ENCODE results near the gene SACM1L. TPM values are rescaled to one million over a fixed set of nuclear protein-coding genes. Genes with fewer than 3 reads are reported as not detected.

Gene SACM1L
- total and polyA plus RNA-seq, 4 donors = 12.2 to 35.5 (median 20.5) TPM

DNA sequence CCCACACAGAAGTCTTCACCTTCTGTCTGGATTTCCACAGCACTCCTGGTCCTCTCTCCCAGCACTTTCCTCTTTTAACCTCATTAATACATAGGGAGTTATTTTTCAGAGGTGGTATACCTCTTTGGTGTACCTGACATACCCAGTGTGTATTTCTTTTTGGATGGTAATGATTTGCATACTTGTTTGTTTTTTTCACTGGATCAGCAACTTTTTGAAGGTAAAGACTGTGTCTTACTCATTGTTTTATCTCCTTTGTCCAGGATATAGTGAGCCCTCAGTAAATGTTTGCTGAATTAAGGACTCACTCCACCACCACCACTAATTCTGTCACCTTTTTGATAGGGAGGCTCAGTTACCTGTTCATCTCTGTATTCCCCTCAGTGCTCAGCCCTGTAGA is 52.1 kb downstream of the SACM1L start:
- Histone ChIP-seq H3K27ac (ENCODE audit: low read depth in 1 of 2, low read length in 2 of 2) (no peak overlapping the region), H3K9me3 (ENCODE audit: control insufficient read depth in 4 of 4, low read length in 3 of 4) (no peaks in the 10 kb centered on the region), H3K4me1 (ENCODE audit: control insufficient read depth in 4 of 4, insufficient read depth in 4 of 4, low read length in 3 of 4) (peaks cover 0 to 9% (median 0%) of the 10 kb centered on the region in 4 donors), H3K4me3 (ENCODE audit: low read depth in 1 of 3, low read length in 3 of 3) (no peak overlapping the region), H3K9ac (ENCODE audit: low read depth in 1 of 2, low read length in 2 of 2) (no peak overlapping the region), H3K27me3 (ENCODE audit: control insufficient read depth in 4 of 4, insufficient read depth in 4 of 4, low read length in 3 of 4) (no peaks in the 10 kb centered on the region), H3K36me3 (ENCODE audit: control insufficient read depth in 4 of 4, insufficient read depth in 3 of 4, low read depth in 1 of 4, low read length in 3 of 4) (peaks cover 16 to 59% (median 39%) of the 10 kb centered on the region in 4 donors)
- no peak for TF ChIP-seq FOXA1 (IDR thresholded peaks at IDR 0.05)
- no peak for TF ChIP-seq HNF4A (conservative IDR thresholded peaks at IDR 0.05)
- TF ChIP-seq FOXA2 (IDR thresholded peaks at IDR 0.05) = no peak
- no peak for TF ChIP-seq GABPA (IDR thresholded peaks at IDR 0.05 in 1 of 2, conservative IDR thresholded peaks at IDR 0.05 in 1 of 2)
- TF ChIP-seq RXRA (IDR thresholded peaks at IDR 0.05) = no peak
- no peak for TF ChIP-seq JUND (IDR thresholded peaks at IDR 0.05)
- no peak for TF ChIP-seq SP1 (IDR thresholded peaks at IDR 0.05)
- TF ChIP-seq REST (IDR thresholded peaks at IDR 0.05) = no peak
- TF ChIP-seq ATF3 (IDR thresholded peaks at IDR 0.05) = no peak
- TF ChIP-seq, protein P1, sequence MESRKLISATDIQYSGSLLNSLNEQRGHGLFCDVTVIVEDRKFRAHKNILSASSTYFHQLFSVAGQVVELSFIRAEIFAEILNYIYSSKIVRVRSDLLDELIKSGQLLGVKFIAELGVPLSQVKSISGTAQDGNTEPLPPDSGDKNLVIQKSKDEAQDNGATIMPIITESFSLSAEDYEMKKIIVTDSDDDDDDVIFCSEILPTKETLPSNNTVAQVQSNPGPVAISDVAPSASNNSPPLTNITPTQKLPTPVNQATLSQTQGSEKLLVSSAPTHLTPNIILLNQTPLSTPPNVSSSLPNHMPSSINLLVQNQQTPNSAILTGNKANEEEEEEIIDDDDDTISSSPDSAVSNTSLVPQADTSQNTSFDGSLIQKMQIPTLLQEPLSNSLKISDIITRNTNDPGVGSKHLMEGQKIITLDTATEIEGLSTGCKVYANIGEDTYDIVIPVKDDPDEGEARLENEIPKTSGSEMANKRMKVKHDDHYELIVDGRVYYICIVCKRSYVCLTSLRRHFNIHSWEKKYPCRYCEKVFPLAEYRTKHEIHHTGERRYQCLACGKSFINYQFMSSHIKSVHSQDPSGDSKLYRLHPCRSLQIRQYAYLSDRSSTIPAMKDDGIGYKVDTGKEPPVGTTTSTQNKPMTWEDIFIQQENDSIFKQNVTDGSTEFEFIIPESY (IDR thresholded peaks at IDR 0.05) = no peak
- DNase-seq (ENCODE audit: low spot score) = no peak

DNA sequence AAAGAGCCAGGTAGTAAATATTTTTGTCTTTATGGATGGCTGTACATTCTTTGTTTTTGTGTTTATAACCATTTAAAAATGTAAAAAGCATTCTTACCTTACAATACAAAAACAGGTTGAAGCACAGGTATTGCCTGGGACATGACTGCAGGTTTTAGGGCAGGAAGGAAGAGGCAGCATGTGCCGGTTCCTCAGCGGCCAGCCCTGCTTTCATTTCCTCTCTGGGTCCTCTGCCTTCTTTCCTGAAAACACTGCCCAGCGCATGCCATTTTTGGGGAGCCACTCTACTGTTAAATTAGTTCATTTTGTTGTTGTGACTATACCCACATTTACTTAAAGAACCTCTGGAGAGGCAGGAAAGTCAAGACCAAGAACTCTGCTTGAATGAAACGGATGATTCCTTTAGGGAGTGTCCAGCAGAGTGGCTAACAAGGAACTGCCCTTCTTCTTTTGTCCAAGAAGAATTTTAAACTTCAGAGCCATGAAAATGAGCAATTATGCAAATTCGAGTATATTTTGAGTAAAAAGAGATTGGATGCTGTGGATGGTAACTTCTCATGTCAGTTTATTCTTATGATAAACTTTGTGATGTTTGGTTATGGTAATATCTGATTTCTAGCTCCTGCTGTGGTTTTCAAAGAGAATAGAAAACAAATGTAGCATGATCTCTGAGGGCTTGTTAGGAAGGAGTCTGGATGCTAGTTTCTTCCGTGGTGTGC is 52.7 kb downstream of the SACM1L start:
- 73% methylated on average over 6 of the region's 6 CpGs for WGBS
- Histone ChIP-seq H3K4me1 (ENCODE audit: control insufficient read depth in 4 of 4, insufficient read depth in 4 of 4, low read length in 3 of 4) (peaks cover 0 to 9% (median 0%) of the 10 kb centered on the region in 4 donors), H3K27ac (ENCODE audit: low read depth in 1 of 2, low read length in 2 of 2) (no peak overlapping the region), H3K4me3 (ENCODE audit: low read depth in 1 of 3, low read length in 3 of 3) (no peak overlapping the region), H3K9me3 (ENCODE audit: control insufficient read depth in 4 of 4, low read length in 3 of 4) (no peaks in the 10 kb centered on the region), H3K27me3 (ENCODE audit: control insufficient read depth in 4 of 4, insufficient read depth in 4 of 4, low read length in 3 of 4) (no peaks in the 10 kb centered on the region), H3K9ac (ENCODE audit: low read depth in 1 of 2, low read length in 2 of 2) (no peak overlapping the region), H3K36me3 (ENCODE audit: control insufficient read depth in 4 of 4, insufficient read depth in 3 of 4, low read depth in 1 of 4, low read length in 3 of 4) (peaks cover 17 to 55% (median 36%) of the 10 kb centered on the region in 4 donors)
- TF ChIP-seq YY1 (IDR thresholded peaks at IDR 0.05) = no peak
- no peak for DNase-seq (ENCODE audit: low spot score)

Measured in liver (tissue), 9 donors.